Measurements from ENCODE around the gene SAMMSON. TPM values are rescaled to one million over a fixed set of nuclear protein-coding genes. Genes with fewer than 3 reads are reported as not detected.

Gene SAMMSON
- total RNA-seq (1 to 10 TPM in 3 of 5 donors, not detected in 2; 2.6 to 4.9 (median 2.9) TPM), polyA plus RNA-seq (under 1 TPM; 0.46 to 0.87 (median 0.78) TPM)
- long read RNA-seq, donor 1, result 0 reads
- long read RNA-seq, donor 2, result 0 reads
- long read RNA-seq, donor 3, result 0 reads
- long read RNA-seq, donor 4, result 0 reads
- long read RNA-seq, donor 5, result 0 reads
- long read RNA-seq, donor 6, result 0 reads
- long read RNA-seq, donor 7, result 0 reads
- long read RNA-seq, donor 8, result 0 reads
- long read RNA-seq, donor 9, result 0 reads
- long read RNA-seq, donor 10, result 0 reads

DNA sequence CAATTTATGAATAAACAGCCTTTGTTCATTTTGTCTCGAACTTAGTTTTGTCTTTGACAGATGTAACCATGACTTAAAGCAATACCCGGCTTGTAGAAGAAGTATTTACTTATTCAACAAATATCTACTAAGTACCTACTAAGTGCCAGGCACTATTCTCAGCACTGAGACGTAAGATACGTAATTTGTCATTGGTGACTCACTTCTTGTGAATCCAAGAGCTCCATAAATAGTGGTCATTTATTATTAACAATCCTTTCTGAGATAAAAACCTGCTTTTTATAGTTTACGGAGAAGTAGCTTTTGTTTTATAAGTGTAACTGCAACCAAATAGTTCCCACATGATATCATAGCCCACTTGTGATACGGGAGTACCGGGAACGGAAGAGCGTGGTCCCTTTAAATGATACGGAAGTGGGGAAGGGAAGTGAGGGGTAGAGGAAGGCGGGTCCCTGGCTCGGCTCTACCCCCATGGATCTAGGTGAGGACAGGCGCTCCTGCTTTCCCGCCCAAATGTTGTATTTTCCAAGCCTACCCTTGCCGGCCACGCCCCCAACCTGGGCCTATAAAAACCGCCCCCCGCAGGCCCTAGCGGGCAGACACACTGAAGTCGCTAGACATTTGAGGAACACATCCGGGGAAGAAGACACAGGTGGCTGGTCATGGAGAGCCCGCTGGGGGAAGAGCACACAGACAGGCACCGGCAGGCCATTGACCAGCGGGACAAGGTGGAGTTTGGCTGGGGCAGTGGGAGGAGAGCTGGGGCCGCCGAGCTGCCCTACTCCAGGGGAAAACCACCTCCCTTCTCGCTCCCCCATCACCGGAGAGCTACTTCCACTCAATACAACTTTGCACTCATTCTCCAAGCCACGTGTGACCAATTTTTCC is at the start of gene SAMMSON:
Gene SAMMSON (plus strand): TSS at position 594 of the 888 bp plus-strand sequence.
- H3K4me3 ChIP-seq, result peak within 1 kb of the TSS in 1 of 4 donors; percentile 15
- H3K36me3 ChIP-seq, result no peaks in the 10 kb centered on the region
- no peaks in the 10 kb centered on the region for H3K9me3 ChIP-seq
- 80 to 90% (median 85%) methylated on average over 29 of the region's 29 CpGs for WGBS, 5 donors
- H3K27me3 ChIP-seq, result no peaks in the 10 kb centered on the region
- peaks cover 6 to 33% (median 17%) of the 10 kb centered on the region in 4 donors for H3K4me1 ChIP-seq
- intact Hi-C loops (cut with DNase I; ENCODE audit: low total_unique reads), result no loop called here
- TF ChIP-seq EP300 (IDR thresholded peaks at IDR 0.05) (no peak), POLR2A (IDR thresholded peaks at IDR 0.05) (no peak), POLR2AphosphoS5 (IDR thresholded peaks at IDR 0.05) (no peak)
- TF ChIP-seq, protein P1, sequence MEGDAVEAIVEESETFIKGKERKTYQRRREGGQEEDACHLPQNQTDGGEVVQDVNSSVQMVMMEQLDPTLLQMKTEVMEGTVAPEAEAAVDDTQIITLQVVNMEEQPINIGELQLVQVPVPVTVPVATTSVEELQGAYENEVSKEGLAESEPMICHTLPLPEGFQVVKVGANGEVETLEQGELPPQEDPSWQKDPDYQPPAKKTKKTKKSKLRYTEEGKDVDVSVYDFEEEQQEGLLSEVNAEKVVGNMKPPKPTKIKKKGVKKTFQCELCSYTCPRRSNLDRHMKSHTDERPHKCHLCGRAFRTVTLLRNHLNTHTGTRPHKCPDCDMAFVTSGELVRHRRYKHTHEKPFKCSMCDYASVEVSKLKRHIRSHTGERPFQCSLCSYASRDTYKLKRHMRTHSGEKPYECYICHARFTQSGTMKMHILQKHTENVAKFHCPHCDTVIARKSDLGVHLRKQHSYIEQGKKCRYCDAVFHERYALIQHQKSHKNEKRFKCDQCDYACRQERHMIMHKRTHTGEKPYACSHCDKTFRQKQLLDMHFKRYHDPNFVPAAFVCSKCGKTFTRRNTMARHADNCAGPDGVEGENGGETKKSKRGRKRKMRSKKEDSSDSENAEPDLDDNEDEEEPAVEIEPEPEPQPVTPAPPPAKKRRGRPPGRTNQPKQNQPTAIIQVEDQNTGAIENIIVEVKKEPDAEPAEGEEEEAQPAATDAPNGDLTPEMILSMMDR (IDR thresholded peaks at IDR 0.05), result no peak
- peak within 1 kb of the TSS in 4 of 5 donors; percentile 63 to 80 (median 76) for H3K27ac ChIP-seq
- DNase-seq, result peak in 1 of 2 donors; percentile 43

DNA sequence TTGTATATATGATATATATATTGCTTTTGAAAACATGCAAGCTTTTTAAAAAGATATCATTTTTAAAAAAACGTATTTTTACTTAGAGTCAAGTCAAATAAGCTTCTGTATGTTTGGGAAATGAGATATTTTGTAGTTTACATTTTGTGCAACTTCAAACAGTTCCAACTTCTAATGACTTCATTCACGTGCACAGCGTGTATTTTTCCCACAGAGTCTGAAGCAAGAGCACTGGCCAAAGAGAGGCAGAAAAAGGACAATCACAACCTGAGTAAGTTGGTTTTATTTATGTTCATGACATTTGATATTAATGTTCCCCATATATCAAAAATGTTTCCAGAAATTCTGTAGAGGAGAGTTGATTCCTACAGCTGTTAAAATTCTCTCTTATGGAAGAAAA is 47.9 kb upstream of the SAMMSON start:
- H3K9me3 ChIP-seq, result no peaks in the 10 kb centered on the region
- H3K27me3 ChIP-seq, result no peaks in the 10 kb centered on the region
- H3K4me1 ChIP-seq, result peaks cover 0 to 9% (median 4%) of the 10 kb centered on the region in 4 donors
- H3K4me3 ChIP-seq, result no peak overlapping the region
- H3K36me3 ChIP-seq, result peaks cover 0 to 45% (median 44%) of the 10 kb centered on the region in 4 donors
- no peak for DNase-seq
- no peak overlapping the region for H3K27ac ChIP-seq
- 48 to 61% (median 57%) methylated on average over 3 of the region's 3 CpGs for WGBS, 5 donors
- no peak for TF ChIP-seq EP300 (IDR thresholded peaks at IDR 0.05)
- TF ChIP-seq, protein P1 (IDR thresholded peaks at IDR 0.05), result no peak
- TF ChIP-seq POLR2A (IDR thresholded peaks at IDR 0.05), result no peak
- TF ChIP-seq POLR2AphosphoS5 (IDR thresholded peaks at IDR 0.05), result no peak
- intact Hi-C loops (cut with DNase I; ENCODE audit: low total_unique reads), result no loop called here

DNA sequence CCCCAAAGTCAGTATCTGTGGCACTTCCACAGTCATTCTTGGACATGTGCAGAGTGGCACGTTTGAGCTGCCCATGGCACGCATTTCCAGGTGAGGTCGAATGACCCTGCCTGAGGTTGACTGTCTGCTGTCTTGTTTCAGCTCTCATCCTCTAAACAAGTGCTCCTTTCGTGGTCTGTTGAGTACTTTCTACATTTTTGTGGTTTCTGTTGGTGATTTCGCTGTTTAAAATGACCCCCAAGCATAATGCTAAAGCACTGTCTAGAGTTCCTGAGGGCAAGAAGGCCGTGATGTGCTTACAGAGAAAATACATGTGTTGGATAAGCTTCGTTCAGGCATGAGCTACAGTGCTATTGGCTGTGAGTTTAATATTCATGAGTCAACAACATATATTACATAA is 40.0 kb upstream of the SAMMSON start:
- no peak overlapping the region for H3K27ac ChIP-seq
- 84 to 91% (median 88%) methylated on average over 7 of the region's 7 CpGs for WGBS, 5 donors
- peaks cover 8 to 78% (median 71%) of the 10 kb centered on the region in 4 donors for H3K36me3 ChIP-seq
- no peak overlapping the region for H3K4me3 ChIP-seq
- H3K27me3 ChIP-seq, result no peaks in the 10 kb centered on the region
- no peaks in the 10 kb centered on the region for H3K9me3 ChIP-seq
- TF ChIP-seq POLR2AphosphoS5 (IDR thresholded peaks at IDR 0.05) (no peak), POLR2A (IDR thresholded peaks at IDR 0.05) (no peak)
- DNase-seq, result no peak
- intact Hi-C loops (cut with DNase I; ENCODE audit: low total_unique reads), result no loop called here
- no peaks in the 10 kb centered on the region for H3K4me1 ChIP-seq

DNA sequence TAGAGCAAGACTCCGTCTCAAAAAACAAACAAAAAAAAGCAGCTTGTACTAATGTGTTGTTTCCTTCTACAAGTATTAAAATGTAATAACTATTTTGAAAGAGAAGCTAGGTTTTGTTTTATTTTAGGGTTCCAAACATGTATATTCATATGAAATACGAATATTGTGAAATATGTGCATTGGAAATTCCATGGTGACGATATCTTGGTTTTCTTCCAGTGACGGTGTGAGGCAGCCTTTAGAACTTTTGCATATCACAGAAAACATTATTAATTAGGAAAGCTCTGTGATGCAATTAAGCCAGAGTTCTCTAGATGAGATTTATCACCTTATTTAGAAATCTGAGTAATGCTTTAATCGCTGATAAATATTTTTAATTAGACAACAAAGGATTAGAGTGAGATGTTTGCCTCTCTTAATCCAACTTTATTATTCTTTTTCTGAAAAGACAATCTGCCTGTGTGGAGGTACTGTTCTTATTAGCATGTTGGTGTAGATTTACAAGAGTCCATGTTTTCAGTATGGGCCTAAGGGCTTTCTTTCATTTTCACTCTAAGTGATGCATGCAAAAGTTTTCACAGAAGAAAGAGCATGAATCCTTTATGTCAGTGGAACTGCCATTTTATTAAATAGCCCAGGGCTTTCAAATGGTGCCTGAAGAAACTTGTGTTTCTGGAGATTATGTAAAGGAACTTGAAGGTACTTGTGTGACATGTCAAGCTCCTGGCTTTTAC is 37.7 kb upstream of the SAMMSON start:
- Histone ChIP-seq H3K27ac (no peak overlapping the region), H3K36me3 (peaks cover 19 to 87% (median 83%) of the 10 kb centered on the region in 4 donors), H3K27me3 (no peaks in the 10 kb centered on the region), H3K4me1 (no peaks in the 10 kb centered on the region), H3K9me3 (no peaks in the 10 kb centered on the region), H3K4me3 (no peak overlapping the region)
- no peak for DNase-seq
- WGBS, 5 donors, result 84 to 94% (median 89%) methylated on average over 5 of the region's 5 CpGs
- no peak for TF ChIP-seq EP300 (IDR thresholded peaks at IDR 0.05)
- TF ChIP-seq POLR2A (IDR thresholded peaks at IDR 0.05), result no peak
- TF ChIP-seq POLR2AphosphoS5 (IDR thresholded peaks at IDR 0.05), result no peak
- TF ChIP-seq, protein P1 (IDR thresholded peaks at IDR 0.05), result no peak
- intact Hi-C loops (cut with DNase I; ENCODE audit: low total_unique reads), result no loop called here

Measured in stomach (tissue), 19 donors.